ENCODE measurements around the gene MYO9A. TPM values are rescaled to one million over a fixed set of nuclear protein-coding genes. Genes with fewer than 3 reads are reported as not detected.

Gene MYO9A
- total RNA-seq, 1 donor from 2014 or later = 111 TPM

DNA sequence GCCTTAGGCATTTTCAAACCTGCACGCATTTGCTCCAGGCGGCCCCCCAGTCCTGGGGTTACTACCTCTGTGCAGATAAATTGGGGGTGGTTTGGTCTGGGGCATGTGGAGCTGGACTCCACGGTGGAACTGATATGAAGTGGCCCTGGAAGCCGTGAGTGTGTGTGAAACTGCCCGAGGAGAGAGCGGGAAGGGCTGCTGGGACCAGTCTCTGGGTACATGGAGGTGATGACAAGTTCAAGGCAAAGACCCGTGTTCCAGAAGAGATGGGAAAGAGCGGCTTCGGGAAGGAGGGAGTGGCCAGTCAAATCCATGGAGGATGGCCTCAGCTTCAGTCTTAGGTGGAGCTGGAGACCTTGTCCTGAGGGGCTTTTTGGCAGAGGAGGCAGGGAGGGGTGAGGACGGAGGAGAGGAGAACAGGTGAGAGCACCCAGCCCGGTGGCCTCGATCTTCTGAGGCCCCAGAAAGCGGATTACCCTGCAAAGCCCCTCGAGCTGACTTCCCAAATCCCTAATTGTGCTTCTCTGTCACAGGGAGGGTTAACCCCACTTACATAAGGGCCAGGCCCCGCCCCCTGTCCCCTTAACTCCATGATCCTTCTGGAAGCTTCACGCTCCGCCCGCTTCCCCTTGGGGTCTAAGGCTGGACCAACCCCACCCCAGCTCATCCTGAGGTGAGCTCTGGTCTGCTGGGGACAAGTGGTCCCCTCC lies 309.5 kb downstream of the MYO9A start:
- peak overlapping the region; percentile 82 for H3K27ac Mint-ChIP-seq (ENCODE audit: unreplicated experiment)
- DNase-seq = no peak
- H3K9me3 Mint-ChIP-seq (ENCODE audit: unreplicated experiment) = peaks cover 4% of the 10 kb centered on the region
- peaks cover 3% of the 10 kb centered on the region for H3K27me3 Mint-ChIP-seq (ENCODE audit: unreplicated experiment)
- peaks cover 27% of the 10 kb centered on the region for H3K4me1 Mint-ChIP-seq (ENCODE audit: low read depth, unreplicated experiment)
- TF ChIP-seq, protein P1, sequence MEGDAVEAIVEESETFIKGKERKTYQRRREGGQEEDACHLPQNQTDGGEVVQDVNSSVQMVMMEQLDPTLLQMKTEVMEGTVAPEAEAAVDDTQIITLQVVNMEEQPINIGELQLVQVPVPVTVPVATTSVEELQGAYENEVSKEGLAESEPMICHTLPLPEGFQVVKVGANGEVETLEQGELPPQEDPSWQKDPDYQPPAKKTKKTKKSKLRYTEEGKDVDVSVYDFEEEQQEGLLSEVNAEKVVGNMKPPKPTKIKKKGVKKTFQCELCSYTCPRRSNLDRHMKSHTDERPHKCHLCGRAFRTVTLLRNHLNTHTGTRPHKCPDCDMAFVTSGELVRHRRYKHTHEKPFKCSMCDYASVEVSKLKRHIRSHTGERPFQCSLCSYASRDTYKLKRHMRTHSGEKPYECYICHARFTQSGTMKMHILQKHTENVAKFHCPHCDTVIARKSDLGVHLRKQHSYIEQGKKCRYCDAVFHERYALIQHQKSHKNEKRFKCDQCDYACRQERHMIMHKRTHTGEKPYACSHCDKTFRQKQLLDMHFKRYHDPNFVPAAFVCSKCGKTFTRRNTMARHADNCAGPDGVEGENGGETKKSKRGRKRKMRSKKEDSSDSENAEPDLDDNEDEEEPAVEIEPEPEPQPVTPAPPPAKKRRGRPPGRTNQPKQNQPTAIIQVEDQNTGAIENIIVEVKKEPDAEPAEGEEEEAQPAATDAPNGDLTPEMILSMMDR (IDR thresholded peaks at IDR 0.05; ENCODE audit: partially characterized antibody, unreplicated experiment) = no peak
- H3K36me3 Mint-ChIP-seq (ENCODE audit: unreplicated experiment) = no peaks in the 10 kb centered on the region
- no peak overlapping the region for H3K4me3 Mint-ChIP-seq (ENCODE audit: unreplicated experiment)

DNA sequence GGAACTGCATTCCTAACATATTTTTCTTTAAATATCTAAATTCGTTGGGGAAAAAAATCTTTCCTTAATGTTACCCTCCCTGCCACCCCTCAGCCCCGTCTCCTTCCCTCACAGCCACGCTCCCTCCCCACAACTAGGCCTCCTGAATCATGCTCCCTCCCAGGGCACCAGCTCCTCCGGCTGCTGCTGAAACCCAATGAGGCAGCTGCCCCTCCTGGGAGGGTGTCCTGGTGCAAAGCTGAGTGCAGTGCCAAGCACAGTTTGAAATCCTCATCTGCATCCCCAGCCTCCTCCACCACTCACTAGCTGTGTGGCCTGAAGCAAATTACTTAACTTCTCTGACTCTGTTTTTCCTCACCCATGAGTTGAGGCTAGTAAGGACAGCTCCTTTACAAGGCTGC lies 310.3 kb downstream of the MYO9A start:
- H3K36me3 Mint-ChIP-seq (ENCODE audit: unreplicated experiment) = no peaks in the 10 kb centered on the region
- TF ChIP-seq, protein P1 (IDR thresholded peaks at IDR 0.05; ENCODE audit: partially characterized antibody, unreplicated experiment) = no peak
- peaks cover 27% of the 10 kb centered on the region for H3K4me1 Mint-ChIP-seq (ENCODE audit: low read depth, unreplicated experiment)
- H3K27me3 Mint-ChIP-seq (ENCODE audit: unreplicated experiment) = peaks cover 3% of the 10 kb centered on the region
- H3K4me3 Mint-ChIP-seq (ENCODE audit: unreplicated experiment) = peak overlapping the region; percentile 55
- peak overlapping the region; percentile 82 for H3K27ac Mint-ChIP-seq (ENCODE audit: unreplicated experiment)
- H3K9me3 Mint-ChIP-seq (ENCODE audit: unreplicated experiment) = peaks cover 6% of the 10 kb centered on the region
- DNase-seq = no peak

DNA sequence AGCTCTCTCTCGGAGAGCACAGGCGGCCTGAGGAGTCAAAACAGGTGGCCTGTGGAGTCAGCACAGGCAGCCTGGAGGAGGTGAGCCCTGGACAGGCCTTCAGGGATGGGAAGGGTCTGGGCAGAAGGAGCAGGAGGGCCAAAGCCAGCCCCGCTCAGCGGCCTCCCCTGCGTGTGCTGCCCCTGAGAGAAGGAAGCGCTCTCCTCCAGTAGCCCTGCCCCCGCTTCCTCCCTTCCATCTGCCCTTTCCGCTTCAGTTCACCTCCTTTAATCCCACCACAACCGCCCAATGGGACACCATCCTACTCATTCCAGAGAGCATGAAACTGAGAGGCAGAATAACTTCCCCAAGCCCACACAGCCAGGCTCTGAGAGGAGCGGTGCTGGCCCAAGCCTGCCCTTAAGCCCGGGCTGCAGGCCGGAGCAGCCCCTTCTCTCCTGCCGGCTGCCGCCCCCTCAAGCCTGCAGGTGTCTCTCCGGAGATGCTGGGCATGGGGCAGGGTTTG lies 310.8 kb downstream of the MYO9A start:
- peaks cover 3% of the 10 kb centered on the region for H3K9me3 Mint-ChIP-seq (ENCODE audit: unreplicated experiment)
- H3K27ac Mint-ChIP-seq (ENCODE audit: unreplicated experiment) = peak overlapping the region; percentile 85
- H3K4me1 Mint-ChIP-seq (ENCODE audit: low read depth, unreplicated experiment) = peaks cover 27% of the 10 kb centered on the region
- peak overlapping the region; percentile 49 for H3K4me3 Mint-ChIP-seq (ENCODE audit: unreplicated experiment)
- DNase-seq = peak; percentile 62
- TF ChIP-seq, protein P1 (IDR thresholded peaks at IDR 0.05; ENCODE audit: partially characterized antibody, unreplicated experiment) = no peak
- peaks cover 3% of the 10 kb centered on the region for H3K27me3 Mint-ChIP-seq (ENCODE audit: unreplicated experiment)
- H3K36me3 Mint-ChIP-seq (ENCODE audit: unreplicated experiment) = no peaks in the 10 kb centered on the region

DNA sequence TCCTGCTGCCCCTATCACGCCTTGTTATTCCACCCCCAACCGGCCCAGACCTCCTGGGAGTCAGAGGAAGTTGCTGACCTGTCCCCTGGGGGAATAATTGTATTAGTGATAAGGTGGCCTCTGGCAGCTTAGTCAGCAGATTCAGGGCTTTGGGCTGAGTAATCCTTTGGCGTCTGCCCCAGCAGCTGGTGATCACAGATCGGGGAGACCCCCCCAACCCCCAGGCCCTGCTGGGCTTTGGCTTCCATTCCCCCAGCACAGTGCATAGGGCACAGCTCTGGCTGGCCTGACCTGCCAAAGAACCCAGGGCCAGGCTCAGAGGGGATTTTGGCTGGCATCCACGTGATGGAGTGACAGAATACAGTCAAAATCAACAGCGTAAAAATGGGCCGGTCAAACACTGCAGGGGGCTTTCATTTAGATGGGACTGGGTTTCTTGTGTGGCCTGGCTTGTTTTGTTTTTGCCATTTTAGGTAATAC lies 311.5 kb downstream of the MYO9A start:
- DNase-seq = no peak
- peak overlapping the region; percentile 85 for H3K27ac Mint-ChIP-seq (ENCODE audit: unreplicated experiment)

More for the DNA sequence above, 311.5 kb downstream of the MYO9A start:
- TF ChIP-seq, protein P1 (IDR thresholded peaks at IDR 0.05; ENCODE audit: partially characterized antibody, unreplicated experiment) = no peak
- no peaks in the 10 kb centered on the region for H3K36me3 Mint-ChIP-seq (ENCODE audit: unreplicated experiment)
- peaks cover 3% of the 10 kb centered on the region for H3K9me3 Mint-ChIP-seq (ENCODE audit: unreplicated experiment)
- peaks cover 27% of the 10 kb centered on the region for H3K4me1 Mint-ChIP-seq (ENCODE audit: low read depth, unreplicated experiment)
- H3K27me3 Mint-ChIP-seq (ENCODE audit: unreplicated experiment) = peaks cover 3% of the 10 kb centered on the region
- H3K4me3 Mint-ChIP-seq (ENCODE audit: unreplicated experiment) = peak overlapping the region; percentile 49
